GM18861 (cell line): ENCODE data around the gene PACRG.

Experiments
- ATAC-seq: cut with Tn5 transposase; IDR thresholded peaks from one replicate; pipeline ENCODE4 v1.9.1; 2021; ENCODE audit not compliant: unreplicated experiment

Gene PACRG

DNA sequence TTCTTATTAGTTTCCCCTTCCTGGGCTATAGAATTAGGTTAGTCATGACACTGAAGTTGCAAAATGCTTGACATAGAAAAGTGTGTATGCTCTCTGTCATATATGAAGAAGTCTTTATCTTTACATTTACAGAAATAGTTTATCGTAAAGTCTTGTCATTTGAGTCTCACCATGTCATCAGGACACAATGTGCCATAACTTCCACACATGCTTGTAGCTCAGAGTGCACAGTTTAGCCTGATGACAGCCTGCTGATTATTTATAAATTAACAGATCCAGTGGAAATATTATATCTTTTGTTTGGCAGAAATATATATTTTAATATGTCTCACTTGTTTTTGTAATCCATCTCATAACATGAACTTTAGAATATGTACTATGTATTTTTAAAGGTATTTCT is 399.8 kb downstream of the PACRG start:
- ATAC-seq, result no peak

DNA sequence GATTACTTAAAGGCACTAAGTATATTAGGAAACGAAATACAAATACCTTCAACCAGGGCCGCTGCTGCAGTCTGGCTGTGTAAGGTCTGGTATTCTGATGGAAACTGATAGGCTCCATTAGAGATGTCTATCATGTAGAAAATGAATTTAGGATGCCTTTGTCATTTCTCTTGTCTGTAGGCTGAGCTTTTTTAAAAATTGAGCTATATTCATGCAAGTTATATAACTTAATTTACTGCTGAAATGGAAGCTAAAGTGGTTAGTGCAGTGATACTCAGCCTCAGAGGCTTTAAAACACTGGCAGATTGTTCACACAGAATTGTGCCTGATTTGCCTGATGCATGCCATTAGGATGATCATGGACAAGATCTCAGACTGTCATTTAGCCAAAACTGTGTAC is 400.6 kb downstream of the PACRG start:
- ATAC-seq, result no peak

DNA sequence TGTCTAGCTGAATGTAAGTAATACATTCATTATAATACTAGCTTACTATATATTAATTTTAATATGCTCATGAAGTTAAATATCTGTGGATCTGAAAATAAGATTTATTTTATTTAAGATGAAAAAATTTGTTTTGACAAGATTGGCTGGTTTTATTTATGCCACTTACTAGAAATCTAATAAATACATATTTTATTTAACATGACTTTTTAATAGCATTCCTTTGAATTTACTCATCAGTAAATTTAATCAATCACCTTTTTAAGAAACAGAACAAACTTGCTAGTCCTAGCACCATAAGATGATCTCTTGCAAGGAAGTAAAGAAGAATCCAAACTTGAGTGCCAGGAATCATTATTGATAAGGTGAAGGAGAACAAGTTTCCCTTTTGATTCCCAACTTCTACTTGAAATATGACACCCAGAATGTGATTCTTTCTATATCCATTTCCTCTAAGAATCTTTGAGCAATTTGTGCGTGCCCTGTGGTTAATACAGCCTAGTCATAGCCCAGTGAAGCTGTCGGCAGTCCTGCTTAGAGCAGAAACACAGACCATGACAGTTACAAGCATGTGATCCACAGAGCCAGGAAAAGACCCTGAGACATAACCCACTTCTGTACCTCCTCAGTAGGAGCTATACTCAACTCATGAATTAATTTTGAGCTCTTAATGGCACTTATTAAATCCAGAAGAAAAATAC is 404.4 kb downstream of the PACRG start:
- no peak for ATAC-seq

DNA sequence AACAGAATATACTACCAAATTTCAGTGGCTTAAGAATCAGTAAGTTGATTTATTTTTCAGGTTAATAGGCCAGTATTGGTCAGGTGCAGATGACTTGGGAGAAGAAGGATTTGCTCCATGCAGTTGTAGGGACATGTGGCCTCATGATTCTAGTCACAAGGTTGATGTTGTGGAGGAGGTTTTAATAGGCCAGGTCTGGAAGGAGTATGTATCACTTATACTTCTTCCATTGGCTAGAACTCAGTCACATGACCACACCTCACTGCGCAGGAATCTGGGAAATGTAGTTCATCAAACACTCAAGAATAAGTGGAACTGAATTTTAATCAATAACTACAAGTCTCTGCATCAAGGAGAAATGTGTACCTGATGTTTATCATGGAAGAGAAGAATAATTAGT is 405.2 kb downstream of the PACRG start:
- no peak for ATAC-seq

DNA sequence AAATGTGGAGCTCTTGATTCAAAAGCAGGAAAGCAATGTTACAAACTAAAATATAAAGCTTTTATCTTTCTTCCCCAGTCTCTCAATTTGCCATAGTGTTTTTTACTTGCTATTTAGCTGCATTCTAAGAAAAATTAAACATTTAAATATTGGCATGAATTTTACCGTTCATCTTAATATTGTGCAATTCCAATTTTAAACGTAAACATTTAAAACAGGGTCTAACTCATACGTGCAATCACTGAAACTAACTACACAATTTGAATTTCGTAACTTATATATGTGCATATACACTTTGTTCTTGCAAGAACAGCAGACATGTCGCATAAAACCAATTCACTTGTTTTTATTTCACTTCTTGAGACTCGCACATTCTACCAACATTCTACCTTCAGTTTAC is 405.9 kb downstream of the PACRG start:
- no peak for ATAC-seq

DNA sequence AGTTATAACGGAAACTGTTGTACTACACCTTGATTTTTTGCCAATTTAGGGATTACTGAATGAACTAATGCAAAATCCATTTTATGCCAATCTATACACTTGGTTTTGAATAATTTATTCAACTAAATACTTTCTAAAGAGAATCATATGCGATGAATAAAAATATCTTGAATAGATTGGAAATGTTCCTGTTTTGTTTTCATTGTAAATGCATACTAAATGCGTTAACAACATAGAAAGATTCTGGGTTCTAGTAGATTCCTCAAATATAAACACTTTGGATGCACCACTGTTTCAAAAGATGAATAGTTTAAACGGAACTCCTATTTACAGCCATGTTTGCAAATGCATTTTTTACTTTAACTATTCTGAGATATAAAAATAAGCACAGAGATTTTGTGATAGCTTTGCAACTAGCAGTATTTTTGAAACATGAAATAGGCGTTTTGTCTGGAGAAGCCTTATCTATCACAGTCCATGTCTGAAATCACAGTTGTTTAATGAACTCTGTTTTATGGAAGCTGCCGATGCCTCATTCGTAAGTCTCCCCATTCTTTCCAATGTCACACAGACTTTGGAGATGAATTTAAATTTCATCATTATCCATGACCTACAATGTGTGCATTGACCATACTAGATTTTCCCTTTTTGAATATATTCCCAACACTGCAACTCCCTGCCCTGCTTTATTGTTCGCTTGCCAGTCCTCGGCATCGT is 409.1 kb downstream of the PACRG start:
- no peak for ATAC-seq

DNA sequence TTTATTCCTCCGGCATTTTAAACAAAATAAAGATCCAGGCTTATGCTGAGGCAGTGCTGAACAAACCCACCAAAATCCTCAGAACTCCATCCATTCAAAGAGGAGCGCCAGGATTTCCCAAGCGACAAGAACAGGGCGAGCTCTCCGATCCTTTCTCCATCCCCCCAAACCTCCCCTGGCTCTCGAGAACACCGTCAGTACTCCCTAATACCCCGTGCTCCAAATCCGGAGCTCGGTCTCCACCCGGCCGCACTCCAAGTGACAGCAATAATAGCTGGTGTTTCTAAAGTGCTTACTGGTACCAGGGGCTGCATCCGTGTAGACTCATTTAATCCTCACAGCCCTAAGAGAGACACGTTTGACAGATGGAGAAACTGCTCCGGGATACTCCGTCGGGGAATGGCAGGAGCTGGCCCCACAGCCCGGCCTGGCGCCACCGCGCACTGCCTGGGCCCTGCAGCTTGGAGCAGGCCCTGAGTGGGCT is 409.7 kb downstream of the PACRG start:
- no peak for ATAC-seq

DNA sequence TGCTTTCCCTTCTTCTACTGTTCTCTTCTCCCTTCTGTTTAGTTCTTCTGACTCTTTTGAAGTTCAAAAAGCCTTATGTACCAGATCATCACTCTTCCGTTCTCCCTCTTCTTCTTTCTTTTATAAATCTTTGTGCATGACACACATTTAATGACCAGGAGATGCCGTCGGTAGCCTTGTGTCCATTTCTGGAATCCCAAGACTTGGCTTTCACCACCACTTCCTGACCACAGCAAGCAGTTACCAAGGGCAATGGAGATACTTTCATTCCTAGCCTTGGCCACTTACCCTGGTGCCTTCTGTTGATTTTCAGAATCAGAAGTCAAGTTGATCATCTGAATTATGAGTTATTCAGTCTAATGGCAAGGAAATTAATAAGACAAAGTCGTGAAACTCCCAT is 418.3 kb downstream of the PACRG start:
- ATAC-seq, result no peak

DNA sequence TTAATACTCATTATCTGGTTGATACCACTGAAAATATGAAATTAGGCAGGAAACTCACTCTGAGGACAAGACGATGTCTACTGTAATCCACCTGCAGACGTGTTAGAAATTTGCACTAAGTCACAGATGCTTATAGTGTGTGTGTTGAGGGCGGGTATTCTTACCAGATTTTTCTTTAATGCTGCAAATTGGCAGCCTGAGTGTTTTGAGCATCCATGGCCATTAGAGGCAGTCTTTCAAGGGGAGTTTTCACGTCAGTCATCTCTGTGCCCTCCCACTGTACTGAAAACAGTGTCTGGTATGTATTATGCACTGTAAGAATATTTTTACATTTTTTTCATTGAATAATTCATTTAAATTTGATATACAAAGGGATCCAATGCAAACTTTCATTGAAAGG is 420.2 kb downstream of the PACRG start:
- ATAC-seq, result no peak

DNA sequence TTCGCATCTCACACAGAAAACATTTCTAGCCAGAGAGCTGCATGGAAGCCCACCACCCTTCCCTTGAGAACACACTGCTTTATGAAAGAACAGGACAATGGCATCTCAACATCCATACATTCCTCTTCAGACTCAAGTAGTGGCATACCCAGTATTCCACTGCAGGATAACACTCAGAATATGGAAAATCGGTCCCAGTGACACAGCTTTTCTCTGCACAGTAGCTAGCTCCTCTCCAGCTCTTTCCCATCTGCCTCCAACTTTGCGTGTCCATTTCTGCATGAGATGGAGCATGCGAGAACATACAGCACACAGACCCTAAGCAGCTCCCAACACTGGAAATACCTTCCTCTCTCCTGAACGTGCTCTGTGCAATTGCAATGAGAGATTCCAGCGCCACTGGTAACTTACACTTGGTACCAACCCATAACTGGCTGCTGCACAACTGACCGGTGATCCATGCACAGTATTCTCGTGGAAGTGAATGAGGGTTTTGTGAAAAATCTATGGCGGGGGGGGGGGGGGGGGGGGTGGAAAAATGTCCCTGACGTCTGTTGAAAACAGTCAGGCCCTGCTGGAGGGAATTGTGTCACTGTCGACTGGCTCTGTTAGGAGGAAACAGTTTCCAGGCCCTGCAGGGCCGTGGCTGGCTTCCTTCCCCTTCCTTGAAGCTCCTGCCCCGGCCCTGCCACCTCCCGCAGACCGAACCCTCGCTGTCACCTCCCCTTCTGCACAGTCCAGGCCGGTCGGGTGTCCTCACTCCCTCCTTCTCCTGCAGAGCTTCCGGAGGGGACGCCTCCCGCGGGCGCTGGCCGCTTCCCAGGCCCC is 420.9 kb downstream of the PACRG start:
- no peak for ATAC-seq

DNA sequence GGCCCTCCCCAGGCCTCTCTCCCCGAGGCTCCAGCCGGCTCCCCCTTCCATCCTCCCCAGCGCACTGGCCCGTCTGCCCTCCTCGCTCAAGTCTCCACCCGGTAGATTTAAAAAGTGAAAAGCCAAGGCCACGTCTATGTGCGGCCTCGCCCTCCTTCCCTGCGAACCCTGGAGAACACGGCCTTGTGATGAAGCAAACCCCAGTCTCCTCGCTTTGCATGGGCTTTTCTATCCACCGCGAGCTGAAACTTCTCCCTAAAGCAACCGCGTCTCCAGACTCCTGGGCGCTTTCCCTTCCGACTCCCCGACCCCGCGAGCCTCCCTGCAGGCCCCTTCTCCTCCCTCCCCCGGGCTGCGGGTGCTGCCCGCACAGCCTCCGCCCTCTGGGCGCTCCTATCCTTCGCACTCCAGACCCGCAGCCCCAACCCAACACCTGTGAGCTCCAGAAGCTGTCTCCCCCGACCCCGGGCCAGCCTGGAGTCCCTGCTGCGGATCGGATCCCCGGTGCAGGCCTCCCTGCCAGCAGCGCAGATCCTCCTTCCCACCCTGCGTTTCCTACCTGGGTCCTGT is 421.6 kb downstream of the PACRG start:
- ATAC-seq, result no peak

DNA sequence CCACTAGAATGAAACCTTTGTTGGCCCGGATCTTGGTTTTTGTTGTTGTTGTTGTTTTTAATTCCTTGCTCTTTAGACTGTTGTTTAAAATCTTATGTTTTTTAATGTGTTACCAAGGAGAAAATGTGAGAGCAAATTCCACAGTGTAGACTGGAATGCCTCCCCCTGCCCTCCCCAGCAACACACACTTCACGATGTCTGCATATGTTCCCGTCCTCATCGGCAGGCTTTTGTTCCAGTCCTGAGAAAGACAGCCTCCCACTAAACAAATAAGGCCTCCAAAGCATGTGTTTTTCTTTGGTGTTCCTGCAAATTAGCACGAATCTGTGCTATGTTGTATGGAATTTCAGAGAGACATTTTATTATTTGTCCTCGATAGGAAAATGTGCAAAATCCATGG is 423.4 kb downstream of the PACRG start:
- no peak for ATAC-seq

DNA sequence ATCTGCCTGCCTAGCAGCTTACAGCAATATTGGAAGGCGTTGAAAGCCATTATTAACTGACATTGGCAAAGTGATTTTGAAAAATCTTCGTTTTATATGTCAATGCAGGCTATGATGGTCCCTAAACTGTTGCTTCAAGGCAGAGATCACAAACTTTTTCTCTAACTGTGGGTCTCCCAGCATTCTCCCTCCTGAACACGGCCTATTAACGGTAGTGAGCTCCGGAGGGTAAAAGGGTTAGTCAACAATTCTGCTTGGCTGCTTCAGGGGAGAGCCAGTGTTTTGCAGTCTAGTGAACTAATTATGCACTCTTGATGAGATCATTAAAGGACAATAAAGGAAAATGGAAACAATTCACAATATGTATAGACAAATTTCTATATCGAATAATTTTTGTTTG is 424.9 kb downstream of the PACRG start:
- ATAC-seq, result no peak

DNA sequence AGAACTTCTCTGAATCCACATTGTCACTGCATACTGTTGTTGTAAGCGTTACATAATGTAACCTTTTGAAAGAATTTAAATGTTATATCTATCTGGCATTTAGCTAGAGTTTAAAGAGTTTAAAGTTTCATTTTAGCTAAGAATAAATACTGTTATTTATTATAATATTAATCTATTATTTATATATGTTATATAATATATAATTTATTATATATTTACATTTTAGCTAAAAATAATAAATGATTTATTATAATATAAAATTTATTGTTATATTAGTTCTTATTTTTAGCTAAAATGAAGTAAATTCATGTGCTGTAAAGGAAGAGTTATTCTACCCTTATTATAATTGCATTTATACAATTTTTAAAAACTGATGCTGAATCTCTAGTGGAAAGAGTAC is 431.3 kb downstream of the PACRG start:
- no peak for ATAC-seq

DNA sequence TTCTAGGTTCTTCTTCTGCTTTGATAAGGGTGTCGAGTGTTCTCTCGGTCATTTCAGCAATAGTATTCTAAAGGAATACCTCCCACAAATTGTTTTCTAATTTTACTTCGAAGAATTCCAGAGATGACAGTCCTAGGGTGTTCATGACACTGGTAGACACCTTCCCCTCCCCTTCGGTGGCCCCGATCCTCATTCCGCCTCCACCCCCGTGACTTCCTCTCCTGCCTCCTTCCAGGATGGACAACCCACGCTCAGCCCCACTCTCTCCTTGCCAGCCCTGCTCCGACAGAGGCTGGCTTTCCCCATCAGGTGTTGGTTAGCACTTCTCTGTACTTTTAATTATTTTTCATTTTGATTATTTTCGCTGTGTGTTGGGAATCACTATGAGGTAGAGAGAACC is 431.9 kb downstream of the PACRG start:
- ATAC-seq, result no peak

DNA sequence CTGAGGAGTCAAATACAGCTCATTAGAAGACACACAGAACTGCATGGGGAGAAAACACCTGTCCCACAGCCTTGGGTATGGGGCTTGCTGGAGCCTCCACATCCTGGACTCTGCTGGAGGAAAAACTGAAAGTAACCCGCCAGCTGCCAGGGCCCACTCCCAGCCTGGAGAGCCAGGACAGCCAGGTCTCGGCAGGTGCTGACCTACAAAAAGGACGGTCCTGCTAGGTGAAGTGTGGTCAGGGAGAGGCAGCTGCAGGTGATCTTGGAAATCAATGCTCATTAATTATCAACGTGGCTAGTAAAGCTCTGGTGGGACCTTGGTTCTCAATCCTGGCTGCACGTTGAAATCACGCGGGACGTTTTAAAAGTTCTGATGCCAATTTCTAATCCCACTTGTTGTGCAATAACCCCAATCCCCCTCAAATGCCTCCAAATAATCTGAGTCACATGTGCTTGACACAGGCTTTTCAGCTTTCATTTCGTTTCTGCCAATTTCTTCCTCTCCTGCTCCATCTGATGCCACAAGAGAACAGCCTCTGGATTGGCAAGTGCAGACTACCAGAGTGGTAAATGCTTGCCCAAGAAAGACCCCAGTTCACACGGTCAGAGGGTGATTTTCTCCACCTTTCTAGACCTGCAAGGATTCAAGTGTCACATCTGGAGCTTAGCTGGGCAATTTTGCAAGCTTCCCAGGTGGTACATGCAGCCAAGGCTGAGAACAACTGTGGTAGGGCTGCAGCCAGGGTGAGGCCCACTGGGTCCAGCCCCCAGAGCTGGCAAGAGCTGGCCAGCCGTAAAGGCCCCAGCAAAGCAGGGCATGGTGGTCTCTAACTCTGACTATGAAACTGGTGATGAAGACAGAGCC is 434.5 kb downstream of the PACRG start:
- ATAC-seq, result no peak

DNA sequence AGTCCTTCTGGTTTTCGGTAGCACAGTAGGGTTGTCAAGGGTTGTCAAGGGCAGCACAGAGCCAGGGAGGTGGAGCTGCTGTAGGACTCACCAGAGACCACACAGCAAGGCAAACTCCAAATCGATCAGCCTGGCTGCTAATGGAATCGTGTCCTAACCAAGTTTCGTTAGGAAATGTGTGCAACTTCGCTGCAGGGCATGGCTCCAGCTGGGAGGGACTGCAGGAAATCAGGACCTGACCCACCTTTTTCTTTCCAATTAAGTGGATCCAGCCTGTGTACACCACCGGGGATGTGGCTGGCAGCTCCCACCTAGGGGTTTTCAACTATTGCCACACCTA is 435.1 kb downstream of the PACRG start:
- ATAC-seq, result no peak

DNA sequence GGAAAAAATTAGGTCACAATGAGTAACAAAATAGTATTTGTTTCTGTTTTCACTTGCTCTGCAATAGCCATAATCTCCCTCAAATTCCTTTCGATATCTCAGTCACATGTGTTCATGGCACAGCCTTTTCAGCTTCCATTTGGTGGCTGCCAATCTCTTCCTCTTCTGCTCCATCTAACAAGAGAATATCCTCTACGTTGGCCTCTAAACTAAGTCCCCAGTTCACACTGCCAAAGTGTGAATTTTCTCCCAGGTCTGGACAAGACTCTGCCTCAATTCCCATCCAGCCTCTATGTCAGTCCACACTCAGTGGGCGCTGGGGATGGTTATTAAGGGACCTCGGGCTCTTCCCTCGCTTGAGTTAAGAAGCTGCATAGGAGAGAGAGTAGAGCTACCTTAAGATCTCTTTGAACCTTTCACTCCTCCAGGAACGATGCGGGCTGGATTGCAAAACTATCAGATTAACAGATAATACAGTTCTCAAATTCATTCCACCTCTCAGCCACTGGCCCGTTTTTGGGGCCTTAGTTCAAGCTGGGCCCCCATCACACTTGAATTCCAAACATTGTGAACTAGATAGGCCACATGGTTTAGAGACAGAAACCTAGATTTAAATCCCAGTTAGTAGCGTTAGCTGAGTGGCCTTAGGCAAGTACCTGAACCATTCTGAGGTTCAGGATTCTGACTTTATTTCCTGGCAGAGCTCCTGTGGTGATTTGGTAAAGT is 436.6 kb downstream of the PACRG start:
- no peak for ATAC-seq

DNA sequence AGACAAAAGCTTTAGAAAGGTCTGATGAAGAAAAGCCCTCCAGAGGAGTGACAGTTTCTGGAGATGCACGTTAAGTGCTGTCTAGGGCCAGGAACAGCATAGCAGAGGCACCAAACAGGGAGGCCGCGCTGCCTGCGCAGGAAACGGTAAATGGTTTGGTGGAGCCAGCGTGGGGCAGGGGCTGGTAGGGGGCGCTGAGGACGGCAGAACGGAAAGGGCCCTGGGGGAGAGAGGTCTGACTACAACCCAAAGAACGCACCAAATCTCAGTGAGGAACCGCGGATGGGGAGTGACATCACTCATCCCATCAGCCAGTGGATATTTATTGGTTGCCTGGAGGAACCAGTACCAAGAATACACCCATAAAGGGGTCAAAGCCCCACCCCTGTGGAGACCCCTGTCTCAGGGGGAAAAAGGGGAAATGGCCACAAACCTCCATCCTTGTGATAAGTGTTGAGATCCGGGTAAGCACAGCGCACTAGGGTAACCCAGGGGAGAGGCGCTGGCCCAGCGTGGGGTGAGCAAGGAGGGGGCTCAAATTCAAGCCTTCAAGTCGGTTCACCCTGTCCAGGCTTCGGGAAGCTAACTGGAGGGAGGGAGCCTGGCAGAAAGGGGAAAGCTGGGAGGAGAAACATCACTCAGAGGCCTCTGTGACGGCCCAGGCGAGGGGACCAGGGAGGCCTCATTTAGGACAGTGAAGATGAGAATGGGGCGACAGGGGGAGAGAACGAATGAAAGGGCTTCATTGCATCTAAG is 437.6 kb downstream of the PACRG start:
- no peak for ATAC-seq
